Right forelimb (tissue), 1 donor: ENCODE data around the gene RALGAPA2.

Experiments used
- DNase-seq: peaks from one replicate; pipeline ENCODE4 v3.0.0-alpha.2; 2018

The RALGAPA2 gene

DNA sequence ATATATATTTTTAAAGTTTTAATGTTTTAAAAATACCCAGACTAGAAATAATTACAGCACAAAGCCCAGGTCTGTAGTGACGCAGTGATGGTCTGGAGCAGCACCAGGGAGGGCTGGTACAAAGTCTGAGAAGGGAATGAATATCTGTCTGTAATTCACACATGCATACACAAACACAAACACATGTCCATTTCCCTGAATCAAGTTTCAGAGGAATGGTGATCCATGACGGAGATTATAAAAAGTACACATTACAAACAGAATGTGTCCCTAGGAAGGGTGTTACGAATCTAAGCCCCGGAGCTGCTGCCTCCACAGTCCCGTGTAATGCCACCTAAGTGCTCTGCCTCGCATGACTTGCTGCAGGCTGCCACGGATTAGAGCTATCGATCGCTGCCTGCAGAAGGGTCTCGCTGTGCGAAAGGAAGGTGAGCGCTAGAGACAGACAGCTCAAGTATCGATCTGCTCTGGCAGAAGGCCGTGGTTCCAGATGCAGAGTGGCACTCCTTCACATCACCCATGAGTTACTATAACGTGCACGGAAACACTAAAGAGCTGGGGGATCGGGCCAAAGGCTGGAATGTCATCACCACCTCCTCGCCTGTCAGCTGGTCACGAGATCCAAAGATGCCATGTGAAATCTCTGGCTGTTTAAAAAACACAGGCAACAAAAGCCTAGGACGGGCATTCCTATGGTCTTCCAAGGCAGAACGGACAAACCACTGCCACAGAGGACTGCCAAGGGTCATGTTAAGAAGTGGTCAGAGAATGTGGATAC, 257.4 kb downstream of the RALGAPA2 start:
- DNase-seq: no peak

DNA sequence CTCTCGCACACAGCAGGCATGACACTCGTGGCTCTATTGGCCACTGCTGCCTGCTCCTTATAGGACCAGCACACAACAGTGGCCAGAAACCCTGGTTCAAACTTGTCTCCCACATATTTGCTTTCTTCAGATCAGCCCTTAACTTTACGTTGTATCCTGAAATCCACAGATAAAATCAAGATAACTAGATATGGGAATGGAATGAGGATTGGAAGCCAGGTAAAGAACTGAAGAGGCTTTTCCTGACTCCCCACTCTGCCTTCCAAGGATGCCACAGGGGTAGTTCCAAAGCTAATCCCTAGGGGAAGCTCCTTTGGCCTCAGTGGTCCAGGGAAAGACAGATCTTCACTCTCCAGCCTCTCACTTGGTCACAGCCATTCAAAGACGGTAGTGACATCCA, 258.1 kb downstream of the RALGAPA2 start:
- no peak for DNase-seq

DNA sequence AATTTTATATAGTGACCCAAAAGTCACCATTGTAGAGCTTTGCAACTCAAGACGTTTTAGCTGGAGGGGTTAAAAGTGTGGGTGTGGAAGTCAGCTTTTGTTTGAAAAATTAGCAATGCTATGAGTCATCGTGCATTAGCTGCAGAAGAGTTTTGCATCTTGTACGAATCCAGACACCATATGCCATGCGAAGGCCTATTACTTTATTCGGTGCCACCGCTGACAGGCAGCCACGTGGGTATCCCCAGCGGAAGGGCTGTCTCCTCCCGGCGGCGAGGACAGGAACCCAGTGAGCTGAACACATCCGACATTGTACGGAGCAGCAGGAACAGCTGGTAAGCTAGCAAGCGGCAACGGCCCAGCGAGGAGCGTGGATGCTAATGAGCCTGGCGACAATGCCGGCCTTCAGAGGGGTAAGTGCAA, 260.2 kb downstream of the RALGAPA2 start:
- peak; percentile 68 for DNase-seq

DNA sequence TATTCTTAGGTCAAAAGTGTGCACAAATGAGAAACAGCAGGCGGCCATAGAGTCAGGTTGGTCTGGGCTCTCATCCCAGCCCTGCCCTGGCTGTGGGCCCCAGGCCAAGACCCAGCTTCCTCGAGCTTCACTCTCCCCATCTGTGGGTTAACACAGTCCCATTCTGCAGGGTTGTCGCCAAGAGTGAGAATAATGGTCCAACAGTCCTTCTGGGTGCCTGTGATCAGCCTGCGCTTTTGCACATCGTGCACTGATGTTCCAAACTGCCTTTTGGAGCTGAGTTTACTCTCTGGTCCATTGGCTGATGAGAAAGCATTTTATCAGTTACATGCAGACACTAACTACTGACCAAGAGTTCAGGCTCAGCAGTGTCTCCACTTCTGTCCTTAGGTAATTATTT, 261.9 kb downstream of the RALGAPA2 start:
- no peak for DNase-seq

DNA sequence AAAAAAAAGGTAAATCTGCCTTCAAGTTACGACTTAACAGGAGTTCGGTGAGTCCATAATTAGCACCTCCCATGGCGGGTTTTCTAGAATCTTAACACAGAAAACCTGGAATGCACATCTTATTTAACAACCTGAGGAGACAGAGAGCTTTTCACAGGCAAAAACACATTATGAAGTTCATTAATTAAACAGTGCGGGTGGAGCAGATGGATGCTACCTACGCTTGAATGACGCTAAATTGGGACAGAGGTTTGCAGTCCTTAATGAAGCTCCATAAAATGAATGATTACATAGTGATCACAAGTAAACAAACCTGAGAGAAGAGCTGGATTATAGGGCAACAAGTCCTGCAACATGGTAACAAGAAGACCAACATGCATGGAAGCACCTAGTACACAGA, 263.6 kb downstream of the RALGAPA2 start:
- DNase-seq: no peak

DNA sequence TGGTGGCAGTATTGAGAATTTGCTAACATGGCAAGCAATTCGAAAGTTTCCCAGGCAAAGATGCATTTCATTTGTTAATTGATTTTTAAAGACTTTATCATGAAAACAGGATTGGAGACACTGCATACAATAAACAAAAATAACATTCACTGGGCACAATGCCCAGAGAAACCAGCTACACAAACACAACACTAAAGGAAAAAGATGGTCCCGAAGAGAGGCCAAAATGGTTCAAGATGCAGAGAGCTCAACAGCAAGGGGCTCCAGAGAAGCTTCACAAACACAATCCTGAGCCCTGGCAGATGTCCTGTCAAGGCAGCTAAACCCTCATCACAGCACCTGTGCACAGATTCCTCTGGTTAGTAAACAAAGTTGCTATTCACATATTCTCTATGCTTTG, 265.2 kb downstream of the RALGAPA2 start:
- no peak for DNase-seq

DNA sequence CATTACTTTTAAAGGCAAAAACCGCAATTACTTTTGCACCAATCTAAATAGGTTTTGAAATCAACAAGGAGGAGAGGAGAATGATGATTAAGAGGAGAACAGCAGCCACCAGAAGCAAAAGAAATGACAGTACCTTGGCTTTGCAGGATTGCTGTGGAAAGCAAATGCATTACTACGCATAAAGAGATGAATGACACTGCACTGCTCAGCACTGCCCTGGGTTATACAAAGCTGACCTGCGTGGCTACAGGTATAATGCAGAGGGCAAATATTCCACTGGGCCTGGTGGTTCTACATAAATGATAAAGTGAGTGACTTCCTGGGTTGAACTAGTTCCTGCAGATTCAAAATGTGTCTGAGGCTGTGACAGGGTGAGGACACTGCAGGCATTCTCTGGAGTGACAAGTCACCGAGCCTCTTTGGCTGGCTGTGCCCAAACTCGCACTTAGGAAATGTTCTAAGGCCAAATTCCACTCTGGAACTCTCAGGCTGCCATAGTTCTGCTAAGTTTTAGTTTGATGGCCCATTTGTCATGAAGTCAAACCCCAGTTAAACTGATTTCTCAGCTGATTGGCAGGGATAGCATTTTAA, 265.9 kb downstream of the RALGAPA2 start:
- DNase-seq: no peak

DNA sequence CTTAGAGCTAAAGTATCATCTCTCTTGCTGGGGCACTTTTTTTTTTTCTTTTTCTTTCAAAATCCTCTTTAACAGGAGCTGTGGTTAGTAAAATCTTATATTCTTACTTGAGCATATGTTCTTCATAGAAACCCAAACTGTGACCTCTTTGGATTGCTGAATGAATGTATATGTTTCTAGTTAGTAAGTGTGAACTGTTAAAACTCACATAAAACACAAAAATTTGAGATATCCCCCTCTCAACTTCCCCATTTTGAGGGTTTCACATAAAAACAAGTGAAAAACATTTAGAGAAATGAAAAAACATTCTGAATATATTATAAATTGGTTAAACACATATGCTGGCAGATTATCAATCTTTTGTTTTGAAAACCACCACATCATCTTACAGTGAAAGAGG, 266.4 kb downstream of the RALGAPA2 start:
- DNase-seq: no peak

DNA sequence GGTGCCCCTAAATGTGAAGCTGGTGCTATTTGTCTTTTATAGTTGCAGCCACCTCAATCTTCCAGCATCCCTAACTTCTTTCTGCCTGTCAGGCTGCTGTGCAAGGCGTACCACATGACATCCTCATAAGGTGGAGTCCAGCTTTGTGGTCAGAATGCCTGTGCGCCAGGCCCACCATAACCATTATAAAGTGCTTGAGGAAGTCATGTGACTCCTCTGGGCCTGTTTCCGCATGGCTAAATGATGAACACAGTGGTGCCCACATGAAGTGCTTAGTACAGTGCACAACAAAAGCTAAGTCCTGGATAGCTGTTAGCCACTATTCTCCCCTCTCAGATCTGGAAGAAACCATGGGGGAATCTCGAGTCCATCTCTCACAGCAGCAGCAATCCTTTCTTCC, 268.9 kb downstream of the RALGAPA2 start:
- DNase-seq: no peak

DNA sequence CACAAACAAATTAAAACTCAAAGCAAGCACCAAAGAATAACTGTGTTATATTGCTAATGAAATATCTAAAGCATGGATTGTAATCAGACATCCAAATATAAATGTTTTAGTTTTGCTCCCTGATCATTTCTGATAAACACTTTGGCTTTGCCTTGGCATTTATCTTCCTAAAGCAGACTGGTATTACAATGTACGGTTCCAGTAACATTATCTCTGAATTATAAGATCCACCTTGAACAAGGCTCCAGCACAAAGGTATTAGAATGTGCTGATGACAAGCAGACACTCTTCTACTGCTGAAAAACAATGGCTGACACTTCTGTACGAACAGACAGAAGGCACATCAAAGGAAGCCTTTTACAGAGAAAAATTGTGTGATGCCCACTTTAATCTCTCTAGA, 270.0 kb downstream of the RALGAPA2 start:
- DNase-seq: no peak

DNA sequence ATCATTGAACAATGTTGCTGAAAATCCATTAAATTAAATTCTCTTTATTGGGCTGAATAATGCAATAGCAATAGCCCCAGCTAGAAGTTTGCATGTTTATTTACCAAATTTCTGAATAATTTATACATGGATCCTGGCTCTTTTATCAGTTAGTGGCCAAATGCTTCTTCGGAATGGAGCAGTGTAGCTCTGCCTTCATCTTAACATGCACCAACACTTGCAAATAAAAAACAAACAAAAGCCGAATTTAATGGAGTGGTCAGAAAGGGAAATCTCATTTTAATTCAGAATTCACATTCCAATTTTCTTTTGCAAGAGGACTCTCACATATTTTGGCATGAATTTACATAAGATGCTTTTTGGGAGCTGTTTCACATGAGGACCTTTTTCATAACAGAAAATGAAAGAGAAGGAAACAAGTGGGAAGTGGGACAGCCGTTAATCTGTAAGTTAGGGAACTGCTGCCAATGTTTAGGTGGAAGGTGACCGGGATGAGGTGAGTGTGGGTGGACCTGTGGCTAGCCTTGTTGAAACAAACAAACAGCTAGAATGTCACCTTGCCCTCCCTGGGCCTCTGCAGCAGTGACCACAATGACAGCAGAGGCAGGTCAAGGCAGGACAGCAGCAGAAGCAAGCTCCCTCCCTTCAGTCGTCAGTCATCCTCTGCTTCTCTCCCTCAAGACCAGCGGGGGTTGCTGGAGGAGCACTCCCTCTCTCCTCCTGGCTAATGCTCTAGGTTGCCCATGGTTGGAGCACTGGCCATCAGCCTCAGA, 271.4 kb downstream of the RALGAPA2 start:
- DNase-seq: no peak

DNA sequence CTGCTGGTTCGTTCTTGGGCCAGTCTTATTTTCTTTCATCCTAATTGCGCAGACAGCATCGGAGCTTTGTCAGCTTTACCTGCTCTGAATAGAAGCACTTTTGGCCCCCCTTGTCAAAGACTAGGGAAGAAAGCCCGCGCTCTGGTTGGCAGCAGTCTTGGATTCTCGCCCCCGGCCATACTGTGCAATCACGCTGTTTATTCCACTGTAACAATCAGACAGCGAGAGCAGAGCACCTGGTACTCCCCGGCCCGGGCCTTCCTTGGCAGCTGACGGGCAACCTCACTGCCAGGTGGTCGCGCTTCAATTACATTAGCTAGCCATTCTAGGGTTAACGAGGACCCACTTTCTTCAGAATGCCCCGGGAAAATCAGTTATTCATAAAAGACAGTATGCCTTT, 272.0 kb downstream of the RALGAPA2 start:
- no peak for DNase-seq

DNA sequence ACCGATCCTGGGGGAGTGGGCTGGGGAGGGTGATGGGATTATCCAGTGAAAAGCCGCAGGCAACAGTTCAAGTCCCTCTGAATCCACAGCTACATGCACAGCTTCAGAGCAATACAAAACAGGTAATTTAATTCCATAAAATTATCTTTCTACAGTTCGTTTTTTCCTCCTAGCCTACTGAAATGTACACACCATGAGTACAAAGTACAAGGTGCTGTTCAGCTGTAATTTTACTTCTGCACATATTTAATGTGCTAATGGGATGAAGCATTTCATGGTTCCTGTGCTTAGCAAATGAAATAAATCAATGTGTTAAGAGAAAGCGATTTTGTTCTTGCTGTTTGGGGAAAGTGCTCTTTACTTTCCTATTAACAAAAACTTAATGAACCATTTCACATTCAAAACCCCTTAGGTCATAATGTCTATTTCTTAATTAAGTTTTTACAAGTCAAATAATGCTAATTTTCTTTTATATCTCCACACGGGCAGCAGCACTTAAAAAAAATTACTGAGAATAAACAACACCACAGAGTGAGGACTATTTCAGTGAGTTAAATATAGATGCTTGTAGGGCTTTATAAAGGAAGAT, 272.7 kb downstream of the RALGAPA2 start:
- no peak for DNase-seq

DNA sequence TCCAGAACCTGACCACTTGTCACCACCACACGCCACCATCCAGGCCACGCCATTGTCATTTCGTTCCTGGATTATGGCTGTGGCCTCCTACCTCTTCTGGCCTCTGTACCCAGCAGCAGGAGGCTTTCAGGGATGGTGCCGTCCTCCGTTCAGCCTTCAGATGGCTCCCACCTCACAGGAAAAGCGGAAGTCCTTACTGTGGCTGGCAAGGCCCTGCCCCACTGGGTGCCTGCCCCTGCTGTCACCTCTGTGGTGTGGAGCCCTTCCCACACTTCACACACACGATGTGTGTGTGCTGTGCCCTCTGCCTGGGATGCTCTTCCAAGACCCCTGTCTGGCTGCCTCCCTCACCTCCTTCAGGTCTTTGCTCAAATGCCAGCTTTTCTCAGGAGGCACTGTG, 275.1 kb downstream of the RALGAPA2 start:
- no peak for DNase-seq

DNA sequence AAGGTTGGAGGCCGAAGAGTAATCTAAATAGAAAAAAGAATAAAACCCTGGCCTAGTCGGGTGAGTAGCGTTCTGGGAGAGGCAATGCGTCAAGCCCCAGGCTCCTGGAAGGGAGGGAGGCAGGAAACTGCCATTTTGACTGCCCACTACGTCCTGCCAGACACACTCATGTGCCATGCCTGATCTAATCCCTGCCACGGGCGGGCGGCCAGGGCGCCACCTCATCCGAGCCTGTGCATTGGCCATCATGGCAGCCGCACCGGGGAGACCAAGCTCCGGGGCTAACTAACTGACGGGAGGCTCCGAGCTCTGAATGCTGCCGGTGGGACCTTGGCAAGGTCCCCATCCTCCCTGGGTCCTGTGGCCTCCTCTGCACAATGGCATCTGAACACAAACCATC, 275.8 kb downstream of the RALGAPA2 start:
- no peak for DNase-seq

DNA sequence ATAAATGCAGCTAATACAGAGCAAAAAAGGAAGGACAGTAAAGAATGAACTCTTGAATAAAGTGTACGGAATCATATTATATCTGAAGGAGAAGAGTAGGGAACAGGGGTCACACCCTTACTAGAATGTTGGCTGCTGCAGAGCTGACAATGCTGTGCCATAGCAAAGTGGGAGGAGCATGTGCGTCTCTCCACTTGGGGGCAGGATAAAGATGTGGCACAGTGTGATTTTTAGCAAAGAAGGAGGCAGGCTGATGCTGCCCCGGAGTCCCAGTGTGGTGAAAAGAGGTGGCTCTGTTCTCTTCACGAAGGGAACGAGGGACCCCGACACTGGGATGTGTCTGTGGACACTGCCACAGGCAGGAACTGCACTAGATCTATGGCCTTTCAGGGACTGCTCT, 277.0 kb downstream of the RALGAPA2 start:
- DNase-seq: no peak

DNA sequence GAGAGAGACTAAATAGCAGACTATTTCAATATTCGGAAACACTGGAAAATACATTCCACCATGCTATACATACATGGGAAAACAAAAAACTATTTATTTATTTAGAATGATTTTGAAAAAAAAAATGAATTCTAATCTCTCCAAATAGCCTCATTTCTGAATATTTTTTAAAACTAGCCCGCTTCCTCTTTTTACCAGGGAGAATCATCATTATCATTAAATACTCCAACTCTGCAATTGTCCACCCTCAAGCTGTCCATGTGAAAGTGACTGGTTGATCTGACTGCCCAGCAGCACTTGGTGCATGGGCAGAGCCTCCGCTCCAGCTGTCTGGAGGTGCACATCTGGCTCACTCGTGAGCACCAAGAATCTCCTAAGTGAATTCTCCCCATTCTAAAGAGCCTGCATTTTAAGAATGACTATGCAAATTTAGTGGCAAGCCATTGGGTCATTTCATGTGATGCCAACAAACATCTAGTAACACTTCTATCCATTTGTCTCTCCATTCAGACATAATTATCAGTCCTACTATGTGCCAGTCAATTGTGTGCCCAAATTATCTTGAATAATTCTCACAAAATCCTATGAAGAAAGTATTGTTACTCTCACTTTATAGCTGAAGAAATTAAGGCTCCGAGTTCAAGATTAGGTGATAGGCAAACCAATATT, 279.7 kb downstream of the RALGAPA2 start:
- no peak for DNase-seq

DNA sequence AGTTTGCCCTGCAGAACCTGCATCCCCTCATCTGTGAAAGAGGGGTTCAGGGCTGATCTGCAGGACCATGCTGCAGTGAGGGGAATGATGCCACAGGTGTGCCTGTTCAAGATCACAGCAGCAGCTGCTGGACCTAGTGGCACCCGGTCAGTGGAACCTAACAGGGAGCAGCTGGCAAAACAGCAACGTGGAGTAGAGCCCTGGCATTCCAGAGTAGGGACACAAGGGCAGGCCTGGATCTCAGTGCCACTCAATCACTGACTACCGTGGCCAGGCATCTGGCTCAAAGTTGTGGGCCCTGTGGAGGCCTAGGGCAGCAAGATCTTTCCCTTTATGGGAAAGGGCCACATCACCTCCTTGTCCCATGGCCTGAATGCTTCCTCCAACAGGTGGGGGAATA, 282.4 kb downstream of the RALGAPA2 start:
- DNase-seq: no peak

DNA sequence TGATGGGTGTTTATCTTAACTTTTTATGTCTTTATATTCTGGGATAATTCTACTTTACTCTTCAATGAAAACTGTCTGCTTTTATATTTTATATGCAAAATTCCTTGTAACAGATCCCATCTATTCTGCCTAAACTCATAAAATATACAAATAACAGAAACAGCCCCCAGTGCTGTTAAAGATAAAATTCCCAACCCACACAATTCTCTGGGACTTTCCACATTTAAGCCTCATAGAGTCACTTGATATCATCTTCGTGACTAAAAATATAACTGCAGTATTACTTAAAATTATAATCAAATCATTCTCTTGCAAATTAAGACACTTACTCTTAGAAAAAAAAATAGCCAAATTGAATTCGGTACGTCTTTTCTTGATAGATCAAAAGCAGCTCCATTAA, 284.4 kb downstream of the RALGAPA2 start:
- DNase-seq: no peak

DNA sequence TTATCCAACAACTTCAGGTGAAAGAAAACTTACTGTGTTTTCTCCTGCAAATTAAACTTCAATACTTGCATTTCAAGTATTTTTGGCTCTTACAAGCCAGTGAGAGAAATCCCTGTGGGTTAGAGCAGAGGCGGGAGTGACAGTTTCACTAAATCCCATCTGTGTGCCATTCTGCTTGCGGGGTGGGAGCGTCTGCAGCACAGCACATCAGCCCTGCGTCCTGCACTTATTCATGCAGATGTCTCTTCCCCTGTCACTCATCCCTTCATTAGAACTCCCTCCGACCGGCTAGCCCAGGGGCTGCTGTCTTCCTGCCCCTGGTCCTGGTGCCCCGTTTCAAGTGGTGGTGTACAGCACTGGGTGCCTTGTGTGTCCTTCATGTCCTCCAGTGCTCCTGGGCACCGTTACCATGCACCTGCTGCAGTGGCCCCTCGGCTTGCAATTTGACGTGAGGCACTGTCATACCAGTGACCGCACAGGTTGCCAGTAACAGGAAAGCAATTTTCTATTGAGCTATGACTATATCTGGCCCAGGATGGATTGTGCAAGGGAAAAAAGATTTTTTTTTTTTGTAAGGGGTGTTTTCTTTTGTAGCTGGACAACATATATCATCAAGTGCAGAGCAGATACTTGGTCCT, 285.1 kb downstream of the RALGAPA2 start:
- no peak for DNase-seq

DNA sequence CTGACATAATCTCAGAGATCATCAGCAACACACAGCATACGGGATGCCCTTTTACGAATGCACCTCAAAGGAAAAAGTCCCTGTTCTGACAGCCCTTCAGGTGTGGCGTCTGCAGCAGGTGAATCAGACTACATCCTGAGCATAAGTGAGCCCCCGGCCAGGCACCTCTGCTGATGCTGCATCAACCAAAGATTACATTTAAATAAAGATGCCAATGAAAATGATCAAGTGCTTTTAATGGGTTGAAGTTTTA, 285.9 kb downstream of the RALGAPA2 start:
- no peak for DNase-seq

DNA sequence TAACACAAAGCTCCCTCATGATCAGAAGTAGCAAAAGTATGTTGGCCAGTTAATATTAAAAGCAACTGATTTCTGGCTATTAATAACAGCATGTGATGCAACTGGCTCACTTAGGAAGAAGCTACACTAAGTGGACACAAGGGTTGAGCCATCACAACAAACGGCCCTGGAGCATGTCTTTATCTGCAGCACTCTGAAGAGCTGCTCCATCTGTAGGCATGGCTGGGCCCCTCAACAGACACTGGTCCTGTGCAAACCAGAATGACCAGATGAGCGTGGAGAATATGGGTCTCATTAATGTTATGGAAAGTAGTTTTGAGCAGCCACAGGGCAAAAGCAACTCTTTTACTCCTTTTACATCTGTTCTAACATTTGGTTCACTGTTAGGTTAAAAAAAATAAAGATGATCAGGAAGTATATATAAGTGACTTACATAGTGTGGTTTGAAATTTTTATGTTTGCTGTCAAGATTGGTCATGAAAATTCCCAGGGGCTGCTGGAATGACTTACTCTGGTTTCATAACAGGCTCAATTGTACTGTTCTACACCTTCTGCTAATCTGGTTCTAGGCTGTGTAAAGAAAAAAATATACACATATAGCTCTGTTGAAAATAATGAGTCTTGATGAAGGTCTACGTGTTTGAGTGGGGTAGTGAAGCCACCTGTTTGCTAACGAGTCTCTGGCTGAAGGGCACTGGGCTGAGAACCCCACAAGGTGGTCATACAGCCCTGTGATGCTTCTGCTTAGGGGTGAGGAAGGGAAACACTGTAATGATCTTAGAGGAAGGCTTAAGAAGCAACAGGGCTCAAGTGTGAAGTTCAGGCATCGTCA, 286.4 kb downstream of the RALGAPA2 start:
- no peak for DNase-seq
